ENCODE results near the gene ARIH2.
A peak's percentile ranks its signal among the peaks of the same experiment; 100 is the strongest.

The ARIH2 gene

DNA sequence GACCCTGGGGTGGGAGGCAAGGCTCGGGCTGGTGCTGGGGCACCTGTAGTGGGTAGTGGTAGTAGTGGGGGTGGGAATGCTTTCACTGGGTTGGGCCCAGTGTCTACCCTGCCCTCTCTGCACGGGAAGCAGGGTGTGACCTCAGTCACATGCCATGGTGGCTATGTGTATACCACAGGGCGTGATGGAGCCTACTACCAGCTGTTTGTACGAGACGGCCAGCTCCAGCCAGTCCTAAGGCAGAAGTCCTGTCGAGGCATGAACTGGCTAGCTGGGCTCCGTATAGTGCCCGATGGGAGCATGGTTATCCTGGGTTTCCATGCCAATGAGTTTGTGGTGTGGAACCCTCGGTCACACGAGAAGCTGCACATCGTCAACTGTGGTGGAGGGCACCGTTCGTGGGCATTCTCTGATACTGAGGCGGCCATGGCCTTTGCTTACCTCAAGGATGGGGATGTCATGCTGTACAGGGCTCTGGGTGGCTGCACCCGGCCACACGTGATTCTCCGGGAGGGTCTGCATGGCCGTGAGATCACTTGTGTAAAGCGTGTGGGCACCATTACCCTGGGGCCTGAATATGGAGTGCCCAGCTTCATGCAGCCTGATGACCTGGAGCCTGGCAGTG is 94.6 kb downstream of the ARIH2 start:
- ATAC-seq (ENCODE audit: low read depth) = no peak
- H3K27ac ChIP-seq (ENCODE audit: poor library complexity, severe bottlenecking) = no peak overlapping the region
- no peaks in the 10 kb centered on the region for H3K4me1 ChIP-seq (ENCODE audit: insufficient read depth, poor library complexity, severe bottlenecking)
- no peaks in the 10 kb centered on the region for H3K27me3 ChIP-seq (ENCODE audit: insufficient read depth, poor library complexity, severe bottlenecking)
- peaks cover 63% of the 10 kb centered on the region for H3K36me3 ChIP-seq (ENCODE audit: low read depth)
- H3K9me3 ChIP-seq (ENCODE audit: severe bottlenecking) = no peaks in the 10 kb centered on the region
- no peak for DNase-seq (ENCODE audit: low spot score)
- TF ChIP-seq, protein P1, sequence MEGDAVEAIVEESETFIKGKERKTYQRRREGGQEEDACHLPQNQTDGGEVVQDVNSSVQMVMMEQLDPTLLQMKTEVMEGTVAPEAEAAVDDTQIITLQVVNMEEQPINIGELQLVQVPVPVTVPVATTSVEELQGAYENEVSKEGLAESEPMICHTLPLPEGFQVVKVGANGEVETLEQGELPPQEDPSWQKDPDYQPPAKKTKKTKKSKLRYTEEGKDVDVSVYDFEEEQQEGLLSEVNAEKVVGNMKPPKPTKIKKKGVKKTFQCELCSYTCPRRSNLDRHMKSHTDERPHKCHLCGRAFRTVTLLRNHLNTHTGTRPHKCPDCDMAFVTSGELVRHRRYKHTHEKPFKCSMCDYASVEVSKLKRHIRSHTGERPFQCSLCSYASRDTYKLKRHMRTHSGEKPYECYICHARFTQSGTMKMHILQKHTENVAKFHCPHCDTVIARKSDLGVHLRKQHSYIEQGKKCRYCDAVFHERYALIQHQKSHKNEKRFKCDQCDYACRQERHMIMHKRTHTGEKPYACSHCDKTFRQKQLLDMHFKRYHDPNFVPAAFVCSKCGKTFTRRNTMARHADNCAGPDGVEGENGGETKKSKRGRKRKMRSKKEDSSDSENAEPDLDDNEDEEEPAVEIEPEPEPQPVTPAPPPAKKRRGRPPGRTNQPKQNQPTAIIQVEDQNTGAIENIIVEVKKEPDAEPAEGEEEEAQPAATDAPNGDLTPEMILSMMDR (IDR thresholded peaks at IDR 0.05; ENCODE audit: poor library complexity, severe bottlenecking) = no peak
- H3K4me3 ChIP-seq (ENCODE audit: severe bottlenecking) = no peak overlapping the region

DNA sequence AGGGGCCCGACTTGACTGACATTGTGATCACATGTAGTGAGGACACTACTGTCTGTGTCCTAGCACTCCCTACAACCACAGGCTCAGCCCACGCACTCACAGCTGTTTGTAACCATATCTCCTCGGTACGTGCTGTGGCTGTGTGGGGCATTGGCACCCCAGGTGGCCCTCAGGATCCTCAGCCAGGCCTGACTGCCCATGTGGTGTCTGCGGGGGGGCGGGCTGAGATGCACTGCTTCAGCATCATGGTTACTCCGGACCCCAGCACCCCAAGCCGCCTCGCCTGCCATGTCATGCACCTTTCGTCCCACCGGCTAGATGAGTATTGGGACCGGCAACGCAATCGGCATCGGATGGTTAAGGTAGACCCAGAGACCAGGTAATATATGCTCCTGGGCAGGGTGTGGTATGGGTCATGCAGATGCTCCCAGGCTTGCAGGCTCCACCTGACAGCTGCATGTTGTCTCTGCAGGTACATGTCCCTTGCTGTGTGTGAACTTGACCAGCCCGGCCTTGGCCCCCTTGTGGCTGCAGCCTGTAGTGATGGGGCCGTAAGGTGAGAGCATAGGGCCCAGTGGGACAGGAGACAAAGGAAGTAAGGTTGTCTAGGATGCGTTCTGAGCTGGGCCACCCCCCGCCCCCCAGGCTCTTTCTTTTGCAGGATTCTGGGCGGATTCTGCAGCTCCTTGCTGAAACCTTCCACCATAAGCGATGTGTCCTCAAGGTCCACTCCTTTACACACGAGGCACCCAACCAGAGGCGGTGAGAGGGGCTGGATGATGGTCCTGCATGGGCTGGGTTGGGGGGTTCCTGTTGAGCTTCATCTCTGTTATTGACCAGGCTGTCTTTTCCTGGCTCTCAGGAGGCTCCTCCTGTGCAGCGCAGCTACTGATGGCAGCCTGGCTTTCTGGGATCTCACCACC is 95.4 kb downstream of the ARIH2 start:
- Histone ChIP-seq H3K27ac (ENCODE audit: poor library complexity, severe bottlenecking) (no peak overlapping the region), H3K4me3 (ENCODE audit: severe bottlenecking) (no peak overlapping the region), H3K9me3 (ENCODE audit: severe bottlenecking) (no peaks in the 10 kb centered on the region), H3K4me1 (ENCODE audit: insufficient read depth, poor library complexity, severe bottlenecking) (no peaks in the 10 kb centered on the region), H3K27me3 (ENCODE audit: insufficient read depth, poor library complexity, severe bottlenecking) (no peaks in the 10 kb centered on the region), H3K36me3 (ENCODE audit: low read depth) (peaks cover 58% of the 10 kb centered on the region)
- ATAC-seq (ENCODE audit: low read depth) (peak; percentile 33; the same call in 2 of the 3 replicates), DNase-seq (ENCODE audit: low spot score) (no peak)
- TF ChIP-seq, protein P1 (IDR thresholded peaks at IDR 0.05; ENCODE audit: poor library complexity, severe bottlenecking) = peak; percentile 54

DNA sequence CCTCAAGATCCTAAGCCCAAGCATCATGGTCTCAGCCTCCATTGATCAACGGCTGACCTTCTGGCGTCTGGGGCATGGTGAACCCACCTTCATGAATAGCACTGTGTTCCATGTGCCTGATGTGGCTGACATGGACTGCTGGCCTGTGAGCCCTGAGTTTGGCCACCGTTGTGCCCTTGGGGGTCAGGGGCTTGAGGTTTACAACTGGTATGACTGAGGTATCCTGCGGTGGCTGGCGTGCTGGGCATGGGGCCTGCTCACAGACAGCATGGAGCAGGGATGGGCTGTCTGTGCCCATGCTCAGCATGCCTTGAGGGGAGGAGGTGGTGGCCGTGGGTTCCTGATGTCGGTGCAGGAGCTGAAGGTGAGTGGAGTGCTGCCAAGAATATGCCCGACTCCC is 96.4 kb downstream of the ARIH2 start:
- H3K9me3 ChIP-seq (ENCODE audit: severe bottlenecking) = no peaks in the 10 kb centered on the region
- DNase-seq (ENCODE audit: low spot score) (no peak), ATAC-seq (ENCODE audit: low read depth) (no peak)
- peaks cover 4% of the 10 kb centered on the region for H3K4me1 ChIP-seq (ENCODE audit: insufficient read depth, poor library complexity, severe bottlenecking)
- TF ChIP-seq, protein P1 (IDR thresholded peaks at IDR 0.05; ENCODE audit: poor library complexity, severe bottlenecking) = no peak
- no peak overlapping the region for H3K4me3 ChIP-seq (ENCODE audit: severe bottlenecking)
- no peak overlapping the region for H3K27ac ChIP-seq (ENCODE audit: poor library complexity, severe bottlenecking)
- peaks cover 58% of the 10 kb centered on the region for H3K36me3 ChIP-seq (ENCODE audit: low read depth)
- H3K27me3 ChIP-seq (ENCODE audit: insufficient read depth, poor library complexity, severe bottlenecking) = no peaks in the 10 kb centered on the region

DNA sequence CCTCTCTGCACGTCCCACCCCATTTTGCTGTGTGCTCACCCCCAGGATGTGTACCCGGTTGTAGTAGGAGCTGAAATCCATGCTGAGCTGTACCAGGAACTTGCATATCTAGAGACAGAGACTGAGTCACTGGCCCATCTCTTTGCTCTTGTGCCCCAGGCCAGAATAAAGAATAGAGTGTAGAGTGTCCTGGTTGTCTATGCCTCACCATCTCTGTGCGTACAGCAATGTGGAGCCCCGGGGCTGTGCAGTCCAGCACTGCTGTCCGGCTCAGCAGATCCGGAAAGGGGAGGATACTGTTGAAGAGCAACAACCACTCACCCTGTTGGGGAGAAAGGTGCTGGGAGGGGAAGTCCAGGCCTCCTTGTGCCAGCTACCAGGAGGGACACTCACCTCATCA is 97.1 kb downstream of the ARIH2 start:
- Histone ChIP-seq H3K27me3 (ENCODE audit: insufficient read depth, poor library complexity, severe bottlenecking) (no peaks in the 10 kb centered on the region), H3K4me1 (ENCODE audit: insufficient read depth, poor library complexity, severe bottlenecking) (peaks cover 4% of the 10 kb centered on the region), H3K27ac (ENCODE audit: poor library complexity, severe bottlenecking) (no peak overlapping the region), H3K36me3 (ENCODE audit: low read depth) (peaks cover 58% of the 10 kb centered on the region), H3K9me3 (ENCODE audit: severe bottlenecking) (no peaks in the 10 kb centered on the region), H3K4me3 (ENCODE audit: severe bottlenecking) (no peak overlapping the region)
- ATAC-seq (ENCODE audit: low read depth) (no peak), DNase-seq (ENCODE audit: low spot score) (no peak)
- TF ChIP-seq, protein P1 (IDR thresholded peaks at IDR 0.05; ENCODE audit: poor library complexity, severe bottlenecking) = no peak

Data from RWPE2 (cell line).